ENCODE measurements around the gene CPZ.
"Not testable (repeated sequence)": the region's sequence is repeated elsewhere in the genome, so short reads cannot be mapped to it uniquely, and the experiment has no call there.

Gene CPZ

GRCh38 chr4:8575457-8575856 is 17.1 kb upstream of the CPZ start:
- H3K36me3 ChIP-seq (ENCODE audit: control insufficient read depth in 1 of 2, insufficient read depth in 2 of 2, low read length in 2 of 2) = no peaks in the 10 kb centered on the region
- no peaks in the 10 kb centered on the region for H3K27me3 ChIP-seq (ENCODE audit: low read depth, low read length)
- no peak overlapping the region for H3K27ac ChIP-seq (ENCODE audit: low read length)
- no peak overlapping the region for H3K4me3 ChIP-seq (ENCODE audit: low read depth in 1 of 2, low read length in 2 of 2)
- H3K4me1 ChIP-seq (ENCODE audit: control insufficient read depth in 1 of 2, insufficient read depth in 2 of 2, low read length in 2 of 2) = no peaks in the 10 kb centered on the region
- no peaks in the 10 kb centered on the region for H3K9me3 ChIP-seq (ENCODE audit: control insufficient read depth in 1 of 2, low read length in 2 of 2)

- H3K27ac ChIP-seq (ENCODE audit: low read length); H3K4me1 ChIP-seq (ENCODE audit: control insufficient read depth in 1 of 2, insufficient read depth in 2 of 2, low read length in 2 of 2); H3K9me3 ChIP-seq (ENCODE audit: control insufficient read depth in 1 of 2, low read length in 2 of 2); H3K36me3 ChIP-seq (ENCODE audit: control insufficient read depth in 1 of 2, insufficient read depth in 2 of 2, low read length in 2 of 2); H3K4me3 ChIP-seq (ENCODE audit: low read depth in 1 of 2, low read length in 2 of 2); H3K27me3 ChIP-seq (ENCODE audit: low read depth, low read length): not testable (repeated sequence)
Measured at GRCh38 chr4:8576591-8576990, 16.0 kb upstream of the CPZ start.

- H3K36me3 ChIP-seq (ENCODE audit: control insufficient read depth in 1 of 2, insufficient read depth in 2 of 2, low read length in 2 of 2) = no peaks in the 10 kb centered on the region
- no peaks in the 10 kb centered on the region for H3K27me3 ChIP-seq (ENCODE audit: low read depth, low read length)
- no peaks in the 10 kb centered on the region for H3K9me3 ChIP-seq (ENCODE audit: control insufficient read depth in 1 of 2, low read length in 2 of 2)
- H3K4me1 ChIP-seq (ENCODE audit: control insufficient read depth in 1 of 2, insufficient read depth in 2 of 2, low read length in 2 of 2) = no peaks in the 10 kb centered on the region
- no peak overlapping the region for H3K4me3 ChIP-seq (ENCODE audit: low read depth in 1 of 2, low read length in 2 of 2)
- H3K27ac ChIP-seq (ENCODE audit: low read length) = no peak overlapping the region
Measured at GRCh38 chr4:8577046-8577445, 15.5 kb upstream of the CPZ start.

- H3K36me3 ChIP-seq (ENCODE audit: control insufficient read depth in 1 of 2, insufficient read depth in 2 of 2, low read length in 2 of 2) = no peaks in the 10 kb centered on the region
- no peaks in the 10 kb centered on the region for H3K4me1 ChIP-seq (ENCODE audit: control insufficient read depth in 1 of 2, insufficient read depth in 2 of 2, low read length in 2 of 2)
- H3K27me3 ChIP-seq (ENCODE audit: low read depth, low read length) = peaks cover 7% of the 10 kb centered on the region
- no peaks in the 10 kb centered on the region for H3K9me3 ChIP-seq (ENCODE audit: control insufficient read depth in 1 of 2, low read length in 2 of 2)
- H3K4me3 ChIP-seq (ENCODE audit: low read depth in 1 of 2, low read length in 2 of 2) = no peak overlapping the region
- H3K27ac ChIP-seq (ENCODE audit: low read length) = no peak overlapping the region
Measured at GRCh38 chr4:8577972-8578371, 14.6 kb upstream of the CPZ start.

GRCh38 chr4:8578717-8579116 is 13.8 kb upstream of the CPZ start:
- peaks cover 7% of the 10 kb centered on the region for H3K27me3 ChIP-seq (ENCODE audit: low read depth, low read length)
- H3K4me3 ChIP-seq (ENCODE audit: low read depth in 1 of 2, low read length in 2 of 2) = no peak overlapping the region
- H3K4me1 ChIP-seq (ENCODE audit: control insufficient read depth in 1 of 2, insufficient read depth in 2 of 2, low read length in 2 of 2) = no peaks in the 10 kb centered on the region
- H3K27ac ChIP-seq (ENCODE audit: low read length) = no peak overlapping the region
- no peaks in the 10 kb centered on the region for H3K36me3 ChIP-seq (ENCODE audit: control insufficient read depth in 1 of 2, insufficient read depth in 2 of 2, low read length in 2 of 2)
- H3K9me3 ChIP-seq (ENCODE audit: control insufficient read depth in 1 of 2, low read length in 2 of 2) = no peaks in the 10 kb centered on the region

- Histone ChIP-seq H3K27me3 (ENCODE audit: low read depth, low read length) (peaks cover 7% of the 10 kb centered on the region), H3K4me1 (ENCODE audit: control insufficient read depth in 1 of 2, insufficient read depth in 2 of 2, low read length in 2 of 2) (no peaks in the 10 kb centered on the region)
Measured at GRCh38 chr4:8579526-8580320, 12.8 kb upstream of the CPZ start.

GRCh38 chr4:8580321-8581093 is 12.1 kb upstream of the CPZ start, which contains the start of gene GPR78:
GPR78 (plus strand) TSS chr4:8580392; CDS start chr4:8580983, 591 bp downstream.
- Histone ChIP-seq H3K9me3 (ENCODE audit: control insufficient read depth in 1 of 2, low read length in 2 of 2) (no peaks in the 10 kb centered on the region), H3K27ac (ENCODE audit: low read length) (no peak within 1 kb of the TSS), H3K36me3 (ENCODE audit: control insufficient read depth in 1 of 2, insufficient read depth in 2 of 2, low read length in 2 of 2) (no peaks in the 10 kb centered on the region), H3K27me3 (ENCODE audit: low read depth, low read length) (peaks cover 7% of the 10 kb centered on the region), H3K4me1 (ENCODE audit: control insufficient read depth in 1 of 2, insufficient read depth in 2 of 2, low read length in 2 of 2) (no peaks in the 10 kb centered on the region), H3K4me3 (ENCODE audit: low read depth in 1 of 2, low read length in 2 of 2) (no peak within 1 kb of the TSS)

More at GRCh38 chr4:8579526-8580320, 12.8 kb upstream of the CPZ start:
- Histone ChIP-seq H3K9me3 (ENCODE audit: control insufficient read depth in 1 of 2, low read length in 2 of 2) (no peaks in the 10 kb centered on the region), H3K27ac (ENCODE audit: low read length) (no peak overlapping the region), H3K36me3 (ENCODE audit: control insufficient read depth in 1 of 2, insufficient read depth in 2 of 2, low read length in 2 of 2) (no peaks in the 10 kb centered on the region), H3K4me3 (ENCODE audit: low read depth in 1 of 2, low read length in 2 of 2) (no peak overlapping the region)

- Histone ChIP-seq H3K9me3 (ENCODE audit: control insufficient read depth in 1 of 2, low read length in 2 of 2) (no peaks in the 10 kb centered on the region), H3K27ac (ENCODE audit: low read length) (no peak overlapping the region), H3K36me3 (ENCODE audit: control insufficient read depth in 1 of 2, insufficient read depth in 2 of 2, low read length in 2 of 2) (no peaks in the 10 kb centered on the region), H3K27me3 (ENCODE audit: low read depth, low read length) (peaks cover 7% of the 10 kb centered on the region), H3K4me1 (ENCODE audit: control insufficient read depth in 1 of 2, insufficient read depth in 2 of 2, low read length in 2 of 2) (no peaks in the 10 kb centered on the region), H3K4me3 (ENCODE audit: low read depth in 1 of 2, low read length in 2 of 2) (no peak overlapping the region)
Measured at GRCh38 chr4:8581094-8581861, 11.3 kb upstream of the CPZ start.

- Histone ChIP-seq H3K9me3 (ENCODE audit: control insufficient read depth in 1 of 2, low read length in 2 of 2) (no peaks in the 10 kb centered on the region), H3K4me1 (ENCODE audit: control insufficient read depth in 1 of 2, insufficient read depth in 2 of 2, low read length in 2 of 2) (no peaks in the 10 kb centered on the region), H3K27me3 (ENCODE audit: low read depth, low read length) (peaks cover 7% of the 10 kb centered on the region), H3K4me3 (ENCODE audit: low read depth in 1 of 2, low read length in 2 of 2) (no peak overlapping the region), H3K27ac (ENCODE audit: low read length) (no peak overlapping the region), H3K36me3 (ENCODE audit: control insufficient read depth in 1 of 2, insufficient read depth in 2 of 2, low read length in 2 of 2) (no peaks in the 10 kb centered on the region)
Measured at GRCh38 chr4:8582016-8582415, 10.5 kb upstream of the CPZ start.

- Histone ChIP-seq H3K4me3 (ENCODE audit: low read depth in 1 of 2, low read length in 2 of 2) (no peak overlapping the region), H3K36me3 (ENCODE audit: control insufficient read depth in 1 of 2, insufficient read depth in 2 of 2, low read length in 2 of 2) (no peaks in the 10 kb centered on the region), H3K27ac (ENCODE audit: low read length) (no peak overlapping the region), H3K27me3 (ENCODE audit: low read depth, low read length) (peaks cover 7% of the 10 kb centered on the region), H3K9me3 (ENCODE audit: control insufficient read depth in 1 of 2, low read length in 2 of 2) (no peaks in the 10 kb centered on the region), H3K4me1 (ENCODE audit: control insufficient read depth in 1 of 2, insufficient read depth in 2 of 2, low read length in 2 of 2) (no peaks in the 10 kb centered on the region)
Measured at GRCh38 chr4:8582436-8582835, 10.1 kb upstream of the CPZ start.

Measured in muscle layer of duodenum (tissue), 2 donors.